Thyroid gland (tissue), 4 donors: Measurements from ENCODE around the gene CCDC74B.

Experiments
- CTCF ChIP-seq, 6 experiments: fragments of 200-600 bp in 3 of 6; fragments of 450-650 bp in 3 of 6; sonication (generic) in 3 of 6; IDR thresholded peaks; one replicate each; pipeline ENCODE4 v1.5.1; 2016 to 2019; ENCODE audit warnings: antibody characterized with exemption in 6 of 6, mild to moderate bottlenecking in 2 of 6, inconsistent platforms in 1 of 6, moderate library complexity in 1 of 6
- POLR2A ChIP-seq, 2 donors: fragments of 450-650 bp; IDR thresholded peaks; one replicate each; pipeline ENCODE4 v1.6.1; 2017; ENCODE audit warnings: antibody characterized with exemption in 2 of 2, mild to moderate bottlenecking in 2 of 2, moderate library complexity in 1 of 2

GRCh38 chr2:130181880-130182682 lies 37.2 kb upstream of the CCDC74B start, which contains the start of gene MZT2B:
- TF ChIP-seq CTCF (IDR thresholded peaks at IDR 0.05) (peak in 4 of 6 experiments; percentile 87 to 93 (median 92)), POLR2A (IDR thresholded peaks at IDR 0.05) (peak in 1 of 2 donors; percentile 52)
